Heart right ventricle (tissue), 16 donors: ENCODE results near the gene CLMN. TPM values are rescaled to one million over a fixed set of nuclear protein-coding genes. Genes with fewer than 3 reads are reported as not detected.

ENCODE experiments used
- ATAC-seq, 8 donors: fragments of 200-7000 bp; cut with Tn5 transposase; one replicate each; pipeline ENCODE4 v1.9.1; 2020; ENCODE audit warnings: mild to moderate bottlenecking in 8 of 8, moderate library complexity in 8 of 8, moderate number of reproducible peaks in 1 of 8
- DNase-seq, 2 donors: peaks; one replicate each; pipeline ENCODE4 v3.0.0-alpha.2; 2020
- H3K27ac ChIP-seq, 10 donors: fragments of 200-600 bp; sonication (generic) in 2 of 10; one replicate each; pipeline versions ENCODE4 v1.5.0 to v1.8.0; 2020 to 2022; ENCODE audit warnings: mild to moderate bottlenecking in 3 of 10
- H3K27me3 ChIP-seq, 7 donors: fragments of 200-600 bp; one replicate each; pipeline ENCODE4 v1.8.0; 2021 to 2022; ENCODE audit warnings: mild to moderate bottlenecking in 2 of 7
- H3K36me3 ChIP-seq, 9 donors: fragments of 200-600 bp; sonication (generic) in 1 of 9; one replicate each; pipeline versions ENCODE4 v1.5.0 to v1.8.0; 2020 to 2022; ENCODE audit warnings: mild to moderate bottlenecking in 2 of 9
- H3K4me1 ChIP-seq, 9 donors: fragments of 200-600 bp; sonication (generic) in 1 of 9; one replicate each; pipeline versions ENCODE4 v1.5.0 to v1.8.0; 2020 to 2022; ENCODE audit warnings: mild to moderate bottlenecking in 4 of 9
- H3K4me3 ChIP-seq, 10 donors: fragments of 200-600 bp; sonication (generic) in 2 of 10; one replicate each; pipeline versions ENCODE4 v1.5.0 to v1.8.0; 2020 to 2022; ENCODE audit warnings: mild to moderate bottlenecking in 7 of 10, moderate library complexity in 2 of 10
- H3K9me3 ChIP-seq, 11 donors: fragments of 200-600 bp in 10 of 11; sonication (generic) in 2 of 11; one replicate each; pipeline versions ENCODE4 v1.5.0 to v1.8.0; 2013 to 2022; ENCODE audit warnings: mild to moderate bottlenecking in 2 of 11, control low read depth in 1 of 11, moderate library complexity in 1 of 11
- CTCF ChIP-seq, 9 donors: fragments of 200-600 bp; sonication (generic) in 2 of 9; IDR thresholded peaks; one replicate each; pipeline versions ENCODE4 v1.5.0 to v1.8.0; 2021 to 2022; ENCODE audit warnings: antibody characterized with exemption in 9 of 9, mild to moderate bottlenecking in 5 of 9, moderate library complexity in 1 of 9
- WGBS, 2 donors: extraction: QIAGEN DNeasy Blood & Tissue Kit; methylation state at CpG; one replicate each; pipeline ENCODE4 v1.1.7; 2013; ENCODE audit warnings: inconsistent platforms in 1 of 2; 5-methylcytosine and 5-hydroxymethylcytosine counted together
- intact Hi-C, 10 donors: fragments of 100-400 bp; cut with DNase I; formaldehyde crosslinking; loops; one replicate each; pipeline versions ENCODE4 v1.11.1 to v1.14.2; 2022
- polyA plus RNA-seq, 2 donors: library from polyadenylated mRNA; stranded (reverse); fragments of 200-250 nt; gene quantifications; one replicate each; pipeline ENCODE4 v1.2.3, GENCODE V29; 2013
- total RNA-seq, 10 donors: library from RNA; stranded (reverse); fragmentation: NEBNext Ultra II Directional in 3 of 10; extraction: Animal tissue kit (Norgen Biotek cat#: 25700) in 3 of 10; gene quantifications; one replicate each; pipeline versions ENCODE4 v1.2.1 to v1.2.4, GENCODE V29; 2021 to 2023
- donor health status: Arrhythmogenic right ventricular cardiomyopathy.
- donor health status: ischemic (EF 13 %, LVEDD 7.1; RV severe dilation, severe dysfunction).
- donor health status: healthy with polysubstance abuse.
- donor health status: DM: no; HTN: yes; CAD: no.
- donor health status: DM: no; HTN: no; CAD: no.
- donor health status: ischemic (EF 25% LVEDD 6.9; RV normal size, moderate dysfunction).
- donor health status: ischemic (EF 25% LVEDD 5.7; RV mildly dilated, moderate dysfunction).
- donor health status: healthy.
- donor health status: DM: yes; HTN: yes; CAD: no.
- donor health status: Ischemic cardiomyopathy.
- donor health status: ischemic (EF 35%, LVEDD 5.7; RV mildly dilated, moderate dysfunction).
- donor health status: nonischemic (EF 11% LVEDD 7.7; RV severe dilation, severe dysfunction).
- donor health status: DM: yes; HTN: yes; CAD: no.
- donor health status: PGD.
- donor health status: ischemic (EF 29% LVEDD 5.4; RV normal size, mild dysfunction).
- donor health status: nonischemic (EF 23%, LVEDD 6.1; RV moderate dilation, normal function).

The CLMN gene
- total and polyA plus RNA-seq, 12 donors: 2.6 to 14.5 (median 5.9) TPM

GRCh38 chr14:95309261-95310051 lies 10.3 kb downstream of the CLMN start:
- H3K4me3 ChIP-seq: no peak overlapping the region
- H3K27ac ChIP-seq: peak overlapping the region in 1 of 10 donors; percentile 15
- ATAC-seq (no peak), DNase-seq (no peak)
- H3K36me3 ChIP-seq: no peaks in the 10 kb centered on the region
- no peaks in the 10 kb centered on the region for H3K27me3 ChIP-seq
- intact Hi-C loops: loop anchor here in 1 of 10 donors (10.0 kb wide), 1 partner anchor 125 kb away; no protein-coding TSS in a partner anchor
- H3K9me3 ChIP-seq: no peaks in the 10 kb centered on the region
- WGBS, 2 donors: 91% methylated on average over 10 of the region's 10 CpGs
- peaks cover 0 to 84% (median 27%) of the 10 kb centered on the region in 9 donors for H3K4me1 ChIP-seq
- TF ChIP-seq CTCF (IDR thresholded peaks at IDR 0.05): no peak

GRCh38 chr14:95308073-95308472 lies 11.6 kb downstream of the CLMN start:
- no peaks in the 10 kb centered on the region for H3K27me3 ChIP-seq
- ATAC-seq: peak in 5 of 8 donors; percentile 14 to 34 (median 16)
- H3K27ac ChIP-seq: peak overlapping the region in 8 of 10 donors; percentile 33 to 72 (median 44)
- no peaks in the 10 kb centered on the region for H3K36me3 ChIP-seq
- H3K4me3 ChIP-seq: no peak overlapping the region
- DNase-seq: no peak
- H3K4me1 ChIP-seq: peaks cover 0 to 84% (median 29%) of the 10 kb centered on the region in 9 donors
- WGBS, 2 donors: 73 to 75% methylated on average over 1 of the region's 1 CpG
- TF ChIP-seq CTCF (IDR thresholded peaks at IDR 0.05): no peak
- intact Hi-C loops: no loop called here
- no peaks in the 10 kb centered on the region for H3K9me3 ChIP-seq

- ATAC-seq (peak; percentile 48 to 71 (median 62)), DNase-seq (peak in 1 of 2 donors; percentile 34)
- H3K9me3 ChIP-seq: no peaks in the 10 kb centered on the region
- H3K4me3 ChIP-seq: no peak overlapping the region
- intact Hi-C loops: no loop called here
- peak overlapping the region in 8 of 10 donors; percentile 33 to 72 (median 44) for H3K27ac ChIP-seq
- H3K4me1 ChIP-seq: peaks cover 0 to 85% (median 33%) of the 10 kb centered on the region in 9 donors
- H3K36me3 ChIP-seq: no peaks in the 10 kb centered on the region
- WGBS, 2 donors: 35 to 40% methylated on average over 14 of the region's 14 CpGs
- H3K27me3 ChIP-seq: no peaks in the 10 kb centered on the region
- TF ChIP-seq CTCF (IDR thresholded peaks at IDR 0.05): no peak
Observed at GRCh38 chr14:95307402-95308041, 12.2 kb downstream of the CLMN start.

GRCh38 chr14:95305940-95306339 lies 13.8 kb downstream of the CLMN start:
- Histone ChIP-seq H3K27ac (no peak overlapping the region), H3K27me3 (no peaks in the 10 kb centered on the region), H3K36me3 (no peaks in the 10 kb centered on the region), H3K9me3 (no peaks in the 10 kb centered on the region), H3K4me3 (no peak overlapping the region), H3K4me1 (peaks cover 0 to 74% (median 28%) of the 10 kb centered on the region in 9 donors)
- intact Hi-C loops: no loop called here
- no peak for TF ChIP-seq CTCF (IDR thresholded peaks at IDR 0.05)
- WGBS, 2 donors: 82 to 88% methylated on average over 4 of the region's 4 CpGs
- ATAC-seq (no peak), DNase-seq (no peak)
